ENCODE measurements around the gene DCK. TPM values are rescaled to one million over a fixed set of nuclear protein-coding genes. Genes with fewer than 3 reads are reported as not detected.
A peak's percentile ranks its signal among the peaks of the same experiment; 100 is the strongest.
"Not testable (repeated sequence)": the region's sequence is repeated elsewhere in the genome, so short reads cannot be mapped to it uniquely, and the experiment has no call there.

Gene DCK
- total RNA-seq, 2 donors from 2014 or later = 11.9 to 13.5 TPM

DNA sequence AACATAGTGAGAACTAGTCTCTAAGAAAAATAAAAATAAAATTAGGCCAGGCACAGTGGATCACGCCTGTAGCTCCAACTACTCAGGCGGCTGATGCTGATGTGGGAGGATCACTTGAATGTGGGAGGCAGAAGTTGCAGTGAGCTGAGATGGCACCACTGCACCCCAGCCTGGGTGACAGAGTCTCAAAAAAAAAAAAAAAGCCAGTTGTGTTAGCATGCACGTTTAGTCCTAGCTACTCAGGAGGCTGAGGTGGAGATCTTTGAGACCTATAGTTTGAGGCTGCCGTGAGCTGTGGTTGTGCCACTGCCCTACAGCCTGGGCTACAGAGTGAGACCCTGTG is 2.5 kb downstream of the DCK start:
- ATAC-seq (no peak), DNase-seq (peak in 1 of 2 donors; percentile 8)
- intact Hi-C loops (cut with DNase I, micrococcal nuclease) = loop anchor here in 1 of 2 donors (10.0 kb wide), 1 partner anchor 91 kb away; the partner anchor contains the start of gene MOB1B

DNA sequence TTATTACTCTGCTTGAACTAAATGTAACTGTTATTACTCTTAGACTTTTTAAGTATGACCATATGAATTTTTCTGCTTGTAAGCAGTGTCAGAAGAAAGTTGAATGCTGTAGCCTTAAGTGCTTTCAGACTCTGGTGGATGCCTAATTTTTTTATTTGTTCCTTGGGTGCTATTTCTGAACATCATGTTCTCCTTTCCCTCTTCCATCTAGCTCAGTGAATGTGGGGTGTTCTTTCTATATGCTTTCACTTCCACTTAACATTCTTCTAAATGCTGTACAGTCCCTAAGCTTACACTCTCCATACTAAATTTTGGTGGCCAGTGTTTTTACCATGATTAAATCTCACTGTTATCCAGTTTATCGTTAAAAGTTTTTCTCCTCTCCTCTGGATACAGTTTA is 3.6 kb downstream of the DCK start:
- intact Hi-C loops (cut with DNase I, micrococcal nuclease) = loop anchor here in 1 of 2 donors (10.0 kb wide), 1 partner anchor 92 kb away; the partner anchor contains the start of gene MOB1B
- ATAC-seq (no peak), DNase-seq (no peak)

DNA sequence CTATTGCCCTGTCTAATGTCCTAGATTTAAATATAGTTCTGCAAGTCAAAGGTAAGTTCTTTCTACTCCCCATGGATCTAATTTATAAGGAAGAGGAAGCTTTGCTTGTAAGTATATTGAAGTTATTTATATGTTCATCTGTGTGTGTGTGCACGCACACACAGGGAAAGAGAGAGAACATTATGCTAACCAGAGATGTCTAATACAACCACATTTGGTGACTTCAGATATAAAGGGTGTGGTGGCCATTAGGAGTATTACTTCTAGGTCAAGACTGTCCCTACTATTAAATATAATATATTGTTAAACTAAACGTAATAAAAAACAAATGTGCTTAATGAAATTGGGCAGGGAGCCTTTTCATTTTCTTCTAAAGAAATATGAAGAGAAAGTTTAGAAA is 4.1 kb downstream of the DCK start:
- intact Hi-C loops (cut with DNase I, micrococcal nuclease) = loop anchor here in 1 of 2 donors (10.0 kb wide), 1 partner anchor 93 kb away; the partner anchor contains the start of gene MOB1B
- DNase-seq = no peak
- ATAC-seq = no peak

DNA sequence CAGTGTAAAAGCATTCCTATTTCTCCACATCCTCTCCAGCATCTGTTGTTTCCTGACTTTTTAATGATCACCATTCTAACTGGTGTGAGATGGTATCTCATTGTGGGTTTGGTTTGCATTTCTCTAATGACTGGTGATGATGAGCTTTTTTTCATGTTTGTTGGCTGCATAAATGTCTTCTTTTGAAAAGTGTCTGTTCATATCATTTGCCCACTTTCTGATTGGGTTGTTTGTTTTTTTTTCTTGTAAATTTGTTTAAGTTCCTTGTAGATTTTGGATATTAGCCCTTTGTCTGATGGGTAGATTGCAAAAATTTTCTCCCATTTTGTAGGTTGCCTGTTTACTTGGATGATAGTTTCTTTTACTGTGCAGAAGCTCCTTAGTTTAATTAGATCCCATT is 6.2 kb downstream of the DCK start:
- DNase-seq, ATAC-seq: not testable (repeated sequence)
- intact Hi-C loops (cut with DNase I, micrococcal nuclease) = loop anchor here in 1 of 2 donors (10.0 kb wide), 1 partner anchor 95 kb away; the partner anchor contains the start of gene MOB1B

DNA sequence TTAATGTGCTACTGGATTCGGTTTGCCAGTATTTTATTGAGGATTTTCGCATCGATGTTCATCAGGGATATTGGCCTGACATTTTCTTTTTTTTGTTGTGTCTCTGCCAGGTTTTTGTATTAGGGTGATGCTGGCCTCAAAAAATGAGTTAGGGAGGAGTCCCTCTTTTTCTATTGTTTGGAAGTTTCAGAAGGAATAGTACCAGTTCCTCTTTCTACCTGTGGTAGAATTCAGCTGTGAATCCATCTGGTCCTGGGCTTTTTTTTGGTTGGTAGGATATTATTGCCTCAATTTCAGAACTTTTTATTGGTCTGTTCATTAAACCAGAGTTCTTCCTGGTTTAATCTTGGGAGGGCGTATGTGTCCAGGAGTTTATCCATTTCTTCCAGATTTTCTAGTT is 7.9 kb downstream of the DCK start:
- intact Hi-C loops (cut with DNase I, micrococcal nuclease); DNase-seq; ATAC-seq: not testable (repeated sequence)

DNA sequence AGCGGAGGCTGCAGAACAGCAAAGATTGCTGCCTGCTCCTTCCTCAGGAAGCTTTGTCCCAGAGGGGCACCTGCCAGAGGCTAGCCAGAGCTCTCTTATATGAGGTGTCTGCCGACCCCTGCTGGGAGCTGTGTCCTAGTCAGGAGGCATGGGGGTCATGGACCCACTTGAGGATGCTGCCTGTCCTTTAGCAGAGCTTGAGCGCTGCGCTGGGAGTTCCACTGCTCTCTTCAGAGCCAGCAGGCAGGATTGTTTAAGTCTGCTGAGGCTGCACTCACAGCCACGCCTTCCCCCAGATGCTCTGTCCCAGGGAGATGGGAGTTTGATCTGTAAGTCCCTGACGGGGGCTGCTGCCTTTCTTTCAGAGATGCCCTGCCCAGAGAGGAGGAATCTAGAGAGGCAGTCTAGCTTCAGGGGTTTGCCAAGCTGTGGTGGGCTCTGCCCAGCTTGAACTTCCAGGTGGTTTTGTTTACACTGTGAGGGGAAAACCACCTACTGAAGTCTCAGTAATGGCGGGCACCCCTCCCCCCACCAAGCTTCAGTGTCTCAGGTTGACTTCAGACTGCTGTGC is 10.9 kb downstream of the DCK start:
- intact Hi-C loops (cut with DNase I, micrococcal nuclease) = no loop called here
- DNase-seq = peak in 1 of 2 donors; percentile 38
- no peak for ATAC-seq

DNA sequence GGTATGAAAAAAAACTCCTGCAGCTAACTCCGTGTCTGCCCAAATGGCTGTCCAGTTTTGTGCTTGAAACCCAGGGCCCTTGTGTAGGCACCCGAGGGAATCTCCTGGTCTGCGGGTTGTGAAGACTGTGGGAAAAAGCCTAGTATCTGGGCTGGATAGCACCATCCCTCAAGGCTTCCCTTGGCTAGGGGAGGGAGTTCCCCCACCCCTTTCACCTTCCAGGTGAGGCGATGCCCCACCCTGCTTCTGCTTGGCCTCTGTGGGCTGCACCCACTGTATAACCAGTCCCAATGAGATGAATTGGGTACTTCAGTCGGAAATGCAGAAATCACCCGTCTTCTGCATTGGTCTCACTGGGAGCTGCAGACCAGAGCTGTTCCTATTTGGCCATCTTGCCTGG is 11.6 kb downstream of the DCK start:
- DNase-seq, ATAC-seq: not testable (repeated sequence)
- intact Hi-C loops (cut with DNase I, micrococcal nuclease) = loop anchor here in 1 of 2 donors (5.0 kb wide), 1 partner anchor 353 kb away; no protein-coding TSS in a partner anchor

DNA sequence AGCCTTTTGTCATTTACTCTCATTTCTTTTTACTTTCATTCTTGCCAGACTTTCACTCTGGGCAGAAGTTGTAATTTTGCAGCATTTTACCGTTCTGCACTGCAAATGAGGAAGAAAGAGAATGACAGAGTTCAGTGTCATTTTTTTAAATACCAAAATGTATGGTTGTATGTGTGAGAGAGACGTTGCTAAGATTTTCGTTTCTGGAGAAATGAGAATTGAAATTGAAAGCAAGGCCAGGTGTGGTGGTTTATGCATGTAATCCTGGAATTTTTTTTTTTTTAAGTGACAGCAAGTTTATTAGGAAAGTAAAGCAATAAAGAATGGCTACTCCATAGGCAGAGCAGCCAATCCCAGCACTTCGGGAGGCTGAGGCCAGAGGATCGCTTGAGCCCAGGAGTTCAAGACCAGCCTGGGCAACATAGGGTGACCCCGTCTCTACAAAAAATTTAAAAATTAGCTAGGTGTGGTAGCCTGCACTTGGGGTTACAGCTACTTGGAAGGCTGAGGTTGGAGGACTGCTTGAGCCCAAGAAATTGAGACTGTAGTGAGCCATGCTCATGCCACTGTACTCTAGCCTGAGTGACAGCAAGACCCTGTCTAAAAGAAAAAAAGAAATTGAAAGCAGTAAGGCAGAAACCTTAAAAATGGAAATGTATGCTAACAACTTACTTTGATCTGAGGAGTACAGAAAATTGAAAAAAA is 12.9 kb downstream of the DCK start:
- ATAC-seq (no peak), DNase-seq (no peak)
- intact Hi-C loops (cut with DNase I, micrococcal nuclease) = loop anchor here in 1 of 2 donors (5.0 kb wide), 1 partner anchor 354 kb away; no protein-coding TSS in a partner anchor

DNA sequence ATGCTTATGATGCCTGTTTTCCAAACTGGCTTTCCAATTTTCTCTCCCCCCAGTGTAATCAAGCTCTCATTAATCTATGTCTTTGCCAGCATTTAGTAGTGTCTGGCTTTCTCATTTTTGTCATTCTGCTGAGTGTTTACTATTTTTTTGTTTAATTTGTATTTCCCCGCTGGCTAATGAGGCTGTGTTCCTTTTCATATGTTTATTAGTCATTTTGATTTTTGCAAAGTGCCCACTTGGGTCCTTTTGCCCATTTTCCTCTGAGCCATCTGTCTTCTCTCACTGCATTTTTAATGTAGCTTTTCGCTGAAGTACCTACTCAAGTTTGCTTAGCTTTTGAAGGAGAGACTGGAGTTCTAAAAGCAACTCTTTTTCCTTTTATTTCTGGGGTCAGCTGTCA is 14.7 kb downstream of the DCK start:
- no peak for ATAC-seq

DNA sequence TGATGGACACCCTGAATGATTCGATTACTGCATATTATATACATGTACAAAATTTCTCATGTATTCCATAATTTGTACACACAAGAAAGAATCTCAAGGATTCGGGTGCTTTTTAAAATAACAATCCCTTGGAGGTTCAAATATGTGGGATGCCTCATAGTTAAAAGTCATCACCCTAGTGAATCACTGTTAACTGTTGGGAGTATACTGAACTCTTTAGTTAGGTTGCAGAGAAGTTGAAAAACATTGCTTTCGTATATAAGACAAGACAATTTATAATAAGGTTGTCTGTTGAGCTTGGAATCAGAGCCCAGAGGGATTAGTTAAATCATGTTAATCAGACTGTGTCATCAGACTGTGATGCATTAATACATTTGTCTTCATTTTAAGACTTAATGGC is 15.6 kb downstream of the DCK start:
- no peak for DNase-seq
- intact Hi-C loops (cut with DNase I, micrococcal nuclease) = loop anchor here in 1 of 2 donors (5.0 kb wide), 1 partner anchor 357 kb away; no protein-coding TSS in a partner anchor
- no peak for ATAC-seq

More for the DNA sequence above, 14.7 kb downstream of the DCK start:
- intact Hi-C loops (cut with DNase I, micrococcal nuclease) = loop anchor here in 1 of 2 donors (5.0 kb wide), 1 partner anchor 356 kb away; no protein-coding TSS in a partner anchor
- no peak for DNase-seq

DNA sequence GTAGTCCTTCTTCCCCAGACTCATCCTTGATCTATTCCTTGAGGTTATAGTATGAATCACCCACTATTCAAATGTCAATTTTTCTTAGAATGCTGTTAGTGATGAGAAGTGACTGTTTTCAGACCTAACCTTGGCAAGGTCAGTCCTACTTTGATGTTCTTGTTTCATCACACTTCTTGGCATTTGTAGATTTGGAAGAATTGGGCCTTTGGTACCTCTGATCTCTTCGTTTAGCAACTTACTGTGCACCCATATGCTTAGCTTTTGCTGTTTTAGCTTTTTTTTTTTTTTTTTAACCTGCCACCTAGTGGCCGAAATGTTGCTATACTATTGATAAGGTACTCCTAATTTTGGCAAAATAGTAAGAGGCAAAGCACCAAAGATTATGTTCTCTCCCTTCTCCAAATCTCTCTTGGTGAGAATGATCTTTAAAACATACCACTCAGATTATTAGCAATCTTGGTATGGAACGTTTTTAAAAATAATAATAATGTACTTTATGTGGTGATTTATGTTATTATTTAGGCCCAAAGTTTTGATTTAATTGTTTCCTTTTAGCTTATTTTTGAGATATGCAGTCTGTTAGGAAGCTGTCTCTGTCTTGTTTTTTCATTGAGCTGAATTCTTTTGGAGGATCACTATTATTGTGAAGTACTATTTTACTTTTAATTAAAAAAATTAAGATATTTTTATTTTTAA is 16.6 kb downstream of the DCK start:
- DNase-seq (no peak), ATAC-seq (peak; percentile 48)
- intact Hi-C loops (cut with DNase I, micrococcal nuclease) = loop anchor here in 1 of 2 donors (5.0 kb wide), 1 partner anchor 358 kb away; no protein-coding TSS in a partner anchor

DNA sequence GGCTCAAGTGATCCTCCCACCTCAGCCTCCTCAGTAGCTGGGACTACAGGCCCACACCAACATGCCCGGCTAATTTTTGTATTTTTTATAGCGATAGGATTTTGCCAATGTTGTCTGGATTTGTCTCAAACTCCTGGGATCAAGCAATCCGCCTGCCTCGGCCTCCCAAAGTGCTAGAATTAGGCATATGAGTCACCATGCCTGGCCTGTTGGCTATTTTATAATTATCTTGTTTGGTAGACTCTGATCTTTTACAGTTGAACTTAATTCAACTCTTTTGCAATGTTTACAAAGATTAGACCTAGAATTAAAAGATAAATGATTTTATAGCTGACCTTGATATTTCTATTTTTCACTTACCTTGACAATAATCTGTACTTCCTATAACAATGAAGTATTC is 18.0 kb downstream of the DCK start:
- no peak for ATAC-seq
- DNase-seq = no peak
- intact Hi-C loops (cut with DNase I, micrococcal nuclease) = no loop called here

DNA sequence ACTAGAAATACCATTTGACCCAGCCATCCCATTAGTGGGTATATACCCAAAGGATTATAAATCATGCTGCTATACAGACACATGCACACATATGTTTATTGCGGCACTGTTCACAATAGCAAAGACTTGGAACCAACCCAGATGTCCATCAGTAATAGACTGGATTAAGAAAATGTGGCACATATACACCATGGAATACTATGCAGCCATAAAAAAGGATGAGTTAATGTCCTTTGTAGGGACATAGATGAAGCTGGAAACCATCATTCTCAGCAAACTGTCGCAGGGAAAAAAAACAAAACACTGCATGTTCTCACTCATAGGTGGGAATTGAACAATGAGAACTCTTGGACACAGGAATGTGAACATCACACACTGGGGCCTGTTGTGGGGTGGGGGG is 23.9 kb downstream of the DCK start:
- DNase-seq; intact Hi-C loops (cut with DNase I, micrococcal nuclease); ATAC-seq: not testable (repeated sequence)

DNA sequence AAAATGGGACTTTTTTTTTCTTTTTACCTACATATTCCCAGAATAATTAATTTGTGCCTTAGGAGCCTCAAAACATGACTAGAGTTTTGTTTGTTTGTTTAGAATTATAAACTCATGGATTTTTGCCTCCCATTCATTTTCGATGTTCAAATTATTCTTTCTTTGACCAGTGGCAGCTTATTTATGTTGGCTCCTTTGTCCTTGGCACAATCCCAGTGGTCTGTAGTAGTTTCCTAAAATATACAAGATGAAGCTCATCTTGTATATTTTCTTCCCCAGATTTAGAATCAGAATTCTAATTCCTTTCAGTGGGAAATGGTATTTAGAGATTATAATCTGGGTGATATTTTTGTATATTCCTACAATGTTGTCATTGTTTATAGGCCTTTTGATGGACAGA is 27.2 kb downstream of the DCK start:
- no peak for ATAC-seq
- intact Hi-C loops (cut with DNase I, micrococcal nuclease) = no loop called here
- no peak for DNase-seq

DNA sequence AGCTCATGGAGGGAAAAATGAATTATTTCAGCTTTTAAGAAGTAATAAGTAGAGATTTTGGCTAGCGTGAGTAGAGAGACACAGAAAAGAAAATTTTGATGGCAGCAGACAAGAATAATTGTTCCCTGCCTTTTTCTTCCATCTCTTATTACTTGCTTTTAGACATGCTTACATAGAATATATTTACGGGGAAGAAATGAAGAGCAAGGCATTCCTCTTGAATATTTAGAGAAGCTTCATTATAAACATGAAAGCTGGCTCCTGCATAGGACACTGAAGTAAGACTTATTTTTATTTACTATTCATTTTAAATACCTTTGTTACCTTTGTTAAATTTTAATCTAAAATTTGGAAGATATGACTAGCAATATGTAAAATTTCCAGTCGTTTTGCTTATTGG is 32.2 kb downstream of the DCK start:
- DNase-seq (no peak), ATAC-seq (no peak)
- intact Hi-C loops (cut with DNase I, micrococcal nuclease) = no loop called here

DNA sequence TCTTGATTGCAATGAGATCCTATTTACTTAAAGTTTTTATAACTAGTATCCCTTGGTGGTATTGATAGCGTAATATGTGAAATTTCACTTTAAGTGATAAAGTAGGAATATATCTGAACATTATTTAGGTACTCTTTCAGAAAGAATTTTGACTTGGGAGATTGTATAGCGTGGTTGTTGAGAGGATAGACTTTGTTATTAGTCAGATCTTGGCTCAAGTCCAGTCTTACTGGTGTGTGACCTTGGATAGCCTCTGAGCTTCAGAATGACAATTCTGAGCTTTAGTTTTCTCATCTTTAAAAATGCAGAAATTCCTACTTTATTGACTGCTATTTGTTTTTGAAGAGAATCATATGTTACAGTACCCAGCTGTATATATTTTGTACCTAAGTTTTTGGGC is 32.6 kb downstream of the DCK start:
- ATAC-seq = peak; percentile 49

DNA sequence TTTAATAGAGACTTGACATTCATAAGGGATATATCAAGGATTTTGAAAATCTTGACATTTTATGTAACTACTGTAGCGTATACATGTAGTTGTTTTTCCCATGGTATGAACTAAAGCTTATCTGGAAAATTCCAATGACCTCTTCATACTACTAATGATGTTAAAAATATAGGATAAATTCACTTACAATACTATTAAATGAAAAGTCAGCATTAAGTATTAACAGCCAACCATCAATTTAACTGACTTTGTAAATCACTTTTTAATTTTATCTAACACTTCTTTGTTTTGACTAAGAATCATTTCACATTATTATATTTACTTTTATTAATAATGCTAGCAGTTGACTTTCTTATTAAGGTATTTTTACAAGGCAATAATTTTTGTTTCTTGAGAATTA is 34.2 kb downstream of the DCK start:
- no peak for DNase-seq
- intact Hi-C loops (cut with DNase I, micrococcal nuclease) = no loop called here
- no peak for ATAC-seq

More for the DNA sequence above, 32.6 kb downstream of the DCK start:
- intact Hi-C loops (cut with DNase I, micrococcal nuclease) = no loop called here
- no peak for DNase-seq

DNA sequence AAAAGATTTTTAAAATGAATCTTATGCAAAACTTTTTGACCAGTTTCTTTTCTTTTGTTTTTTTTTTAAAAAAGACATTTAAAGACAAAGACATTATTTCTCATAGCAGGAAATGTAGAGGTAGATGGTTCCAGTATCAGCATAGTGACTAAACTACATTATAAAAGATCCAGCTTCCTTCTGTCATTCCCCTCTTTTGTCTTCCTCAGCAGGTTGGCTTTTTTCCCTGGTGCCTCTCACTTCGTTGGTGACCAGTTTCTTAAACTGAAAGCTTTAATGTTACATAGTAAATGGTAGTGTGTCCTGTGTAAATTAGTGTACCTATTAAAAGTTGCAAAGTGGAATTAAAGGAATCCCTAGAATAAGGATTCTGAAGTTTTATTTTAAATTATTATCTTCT is 36.1 kb downstream of the DCK start:
- no peak for ATAC-seq
- intact Hi-C loops (cut with DNase I, micrococcal nuclease) = no loop called here
- no peak for DNase-seq

DNA sequence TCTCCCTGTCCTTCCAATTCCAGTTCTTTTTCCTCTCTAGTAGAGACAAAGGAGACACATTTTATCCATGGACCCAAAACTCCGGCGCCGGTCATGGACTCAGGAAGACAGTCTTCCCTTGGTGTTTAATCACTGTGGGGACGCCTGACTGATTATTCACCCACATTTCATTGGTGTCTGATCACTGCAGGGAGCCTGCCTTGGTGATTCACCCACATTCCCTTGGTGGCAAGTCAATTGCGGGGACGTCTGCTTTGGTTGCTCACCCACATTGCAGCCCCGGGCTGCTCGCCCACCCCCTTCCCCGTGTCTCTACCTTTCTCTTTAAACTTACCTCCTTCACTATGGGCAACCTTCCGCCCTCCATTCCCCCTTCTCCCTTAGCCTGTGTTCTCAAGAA is 38.7 kb downstream of the DCK start:
- intact Hi-C loops (cut with DNase I, micrococcal nuclease); ATAC-seq: not testable (repeated sequence)

More for the DNA sequence above, 38.7 kb downstream of the DCK start:
- DNase-seq = not testable (repeated sequence)
